ENCODE results near the gene RNASEH2B.
A peak's percentile ranks its signal among the peaks of the same experiment; 100 is the strongest.

RNASEH2B gene

GRCh38 chr13:50934735-50935435, 25.3 kb downstream of the RNASEH2B start:
- Mint-ChIP-seq H3K9me3 (peaks cover 0 to 4% of the 10 kb centered on the region in 2 donors), H3K36me3 (peaks cover 47 to 60% of the 10 kb centered on the region in 2 donors), H3K4me1 (peaks cover 5 to 9% of the 10 kb centered on the region in 2 donors), H3K4me3 (no peak overlapping the region), H3K27ac (no peak overlapping the region), H3K27me3 (no peaks in the 10 kb centered on the region)
- ATAC-seq (replicated peaks) (no peak), DNase-seq (no peak)

- Mint-ChIP-seq H3K4me3 (no peak overlapping the region), H3K36me3 (peaks cover 53 to 67% of the 10 kb centered on the region in 2 donors), H3K4me1 (peaks cover 7 to 9% of the 10 kb centered on the region in 2 donors), H3K27me3 (no peaks in the 10 kb centered on the region), H3K27ac (no peak overlapping the region), H3K9me3 (peaks cover 0 to 4% of the 10 kb centered on the region in 2 donors)
- DNase-seq (no peak), ATAC-seq (replicated peaks) (no peak)
Measured at GRCh38 chr13:50936679-50937078, 27.1 kb downstream of the RNASEH2B start.

- no peaks in the 10 kb centered on the region for H3K27me3 Mint-ChIP-seq
- peaks cover 0 to 2% of the 10 kb centered on the region in 2 donors for H3K9me3 Mint-ChIP-seq
- H3K27ac Mint-ChIP-seq = no peak overlapping the region
- ATAC-seq (replicated peaks) (no peak), DNase-seq (no peak)
- H3K4me1 Mint-ChIP-seq = peaks cover 8 to 13% of the 10 kb centered on the region in 2 donors
- H3K4me3 Mint-ChIP-seq = no peak overlapping the region
- H3K36me3 Mint-ChIP-seq = peaks cover 50 to 64% of the 10 kb centered on the region in 2 donors
Measured at GRCh38 chr13:50940509-50940908, 30.9 kb downstream of the RNASEH2B start.

- no peaks in the 10 kb centered on the region for H3K27me3 Mint-ChIP-seq
- H3K4me3 Mint-ChIP-seq = no peak overlapping the region
- H3K4me1 Mint-ChIP-seq = peaks cover 4 to 9% of the 10 kb centered on the region in 2 donors
- no peak overlapping the region for H3K27ac Mint-ChIP-seq
- DNase-seq (no peak), ATAC-seq (replicated peaks) (no peak)
- peaks cover 45 to 58% of the 10 kb centered on the region in 2 donors for H3K36me3 Mint-ChIP-seq
- H3K9me3 Mint-ChIP-seq = no peaks in the 10 kb centered on the region
Measured at GRCh38 chr13:50941146-50941545, 31.6 kb downstream of the RNASEH2B start.

GRCh38 chr13:50942630-50943311, 33.2 kb downstream of the RNASEH2B start:
- H3K4me3 Mint-ChIP-seq = no peak overlapping the region
- no peak overlapping the region for H3K27ac Mint-ChIP-seq
- no peaks in the 10 kb centered on the region for H3K9me3 Mint-ChIP-seq
- H3K27me3 Mint-ChIP-seq = no peaks in the 10 kb centered on the region
- DNase-seq (no peak), ATAC-seq (replicated peaks) (no peak)
- peaks cover 7 to 13% of the 10 kb centered on the region in 2 donors for H3K4me1 Mint-ChIP-seq
- peaks cover 38 to 52% of the 10 kb centered on the region in 2 donors for H3K36me3 Mint-ChIP-seq

- H3K36me3 Mint-ChIP-seq = peaks cover 37 to 47% of the 10 kb centered on the region in 2 donors
- no peak overlapping the region for H3K4me3 Mint-ChIP-seq
- no peaks in the 10 kb centered on the region for H3K9me3 Mint-ChIP-seq
- ATAC-seq (replicated peaks) = no peak
- H3K27me3 Mint-ChIP-seq = no peaks in the 10 kb centered on the region
- H3K27ac Mint-ChIP-seq = no peak overlapping the region
- H3K4me1 Mint-ChIP-seq = peaks cover 5 to 13% of the 10 kb centered on the region in 2 donors
- DNase-seq = no peak
Measured at GRCh38 chr13:50945669-50946068, 36.1 kb downstream of the RNASEH2B start.

- peaks cover 28 to 38% of the 10 kb centered on the region in 2 donors for H3K36me3 Mint-ChIP-seq
- no peak for DNase-seq
- ATAC-seq (replicated peaks) = no peak
- H3K4me1 Mint-ChIP-seq = peaks cover 3 to 11% of the 10 kb centered on the region in 2 donors
- no peak overlapping the region for H3K27ac Mint-ChIP-seq
- no peaks in the 10 kb centered on the region for H3K27me3 Mint-ChIP-seq
- no peak overlapping the region for H3K4me3 Mint-ChIP-seq
- no peaks in the 10 kb centered on the region for H3K9me3 Mint-ChIP-seq
Measured at GRCh38 chr13:50948601-50949000, 39.0 kb downstream of the RNASEH2B start.

- no peak overlapping the region for H3K27ac Mint-ChIP-seq
- H3K4me1 Mint-ChIP-seq = peaks cover 3 to 5% of the 10 kb centered on the region in 2 donors
- ATAC-seq (replicated peaks) = no peak
- no peaks in the 10 kb centered on the region for H3K9me3 Mint-ChIP-seq
- no peak overlapping the region for H3K4me3 Mint-ChIP-seq
- peaks cover 23 to 31% of the 10 kb centered on the region in 2 donors for H3K36me3 Mint-ChIP-seq
- H3K27me3 Mint-ChIP-seq = no peaks in the 10 kb centered on the region
- DNase-seq = no peak
Measured at GRCh38 chr13:50950849-50951248, 41.3 kb downstream of the RNASEH2B start.

- peaks cover under 1 to 2% of the 10 kb centered on the region in 2 donors for H3K4me1 Mint-ChIP-seq
- no peaks in the 10 kb centered on the region for H3K9me3 Mint-ChIP-seq
- peaks cover 23 to 33% of the 10 kb centered on the region in 2 donors for H3K36me3 Mint-ChIP-seq
- H3K27ac Mint-ChIP-seq = no peak overlapping the region
- ATAC-seq (replicated peaks) (no peak), DNase-seq (no peak)
- H3K27me3 Mint-ChIP-seq = no peaks in the 10 kb centered on the region
- H3K4me3 Mint-ChIP-seq = no peak overlapping the region
Measured at GRCh38 chr13:50951366-50951765, 41.8 kb downstream of the RNASEH2B start.

GRCh38 chr13:50955241-50955640, 45.6 kb downstream of the RNASEH2B start:
- Mint-ChIP-seq H3K4me1 (peaks cover 0 to 2% of the 10 kb centered on the region in 2 donors), H3K9me3 (no peaks in the 10 kb centered on the region), H3K4me3 (no peak overlapping the region), H3K27me3 (no peaks in the 10 kb centered on the region), H3K36me3 (peaks cover 19 to 36% of the 10 kb centered on the region in 2 donors), H3K27ac (no peak overlapping the region)
- DNase-seq (no peak), ATAC-seq (replicated peaks) (no peak)

- H3K27ac Mint-ChIP-seq = no peak overlapping the region
- peaks cover 17 to 33% of the 10 kb centered on the region in 2 donors for H3K36me3 Mint-ChIP-seq
- no peak for ATAC-seq (replicated peaks)
- DNase-seq = no peak
- H3K4me3 Mint-ChIP-seq = no peak overlapping the region
- H3K4me1 Mint-ChIP-seq = peaks cover 0 to 2% of the 10 kb centered on the region in 2 donors
- no peaks in the 10 kb centered on the region for H3K27me3 Mint-ChIP-seq
- H3K9me3 Mint-ChIP-seq = no peaks in the 10 kb centered on the region
Measured at GRCh38 chr13:50955798-50956197, 46.2 kb downstream of the RNASEH2B start.

GRCh38 chr13:50957620-50958019, 48.0 kb downstream of the RNASEH2B start:
- peaks cover 0 to 2% of the 10 kb centered on the region in 2 donors for H3K4me1 Mint-ChIP-seq
- H3K9me3 Mint-ChIP-seq = no peaks in the 10 kb centered on the region
- DNase-seq (no peak), ATAC-seq (replicated peaks) (no peak)
- H3K27ac Mint-ChIP-seq = no peak overlapping the region
- no peak overlapping the region for H3K4me3 Mint-ChIP-seq
- H3K36me3 Mint-ChIP-seq = peaks cover 16 to 39% of the 10 kb centered on the region in 2 donors
- no peaks in the 10 kb centered on the region for H3K27me3 Mint-ChIP-seq

- Mint-ChIP-seq H3K9me3 (no peaks in the 10 kb centered on the region), H3K36me3 (peaks cover 28 to 51% of the 10 kb centered on the region in 2 donors), H3K27ac (no peak overlapping the region), H3K4me1 (peaks cover 0 to 9% of the 10 kb centered on the region in 2 donors), H3K27me3 (no peaks in the 10 kb centered on the region), H3K4me3 (no peak overlapping the region)
- DNase-seq (no peak), ATAC-seq (replicated peaks) (no peak)
Measured at GRCh38 chr13:50969691-50970090, 60.1 kb downstream of the RNASEH2B start.

GRCh38 chr13:50970956-50971355, 61.4 kb downstream of the RNASEH2B start:
- no peak for DNase-seq
- peak in 1 of 2 donors; percentile 34 for ATAC-seq (replicated peaks)
- peaks cover 0 to 2% of the 10 kb centered on the region in 2 donors for H3K9me3 Mint-ChIP-seq
- no peaks in the 10 kb centered on the region for H3K27me3 Mint-ChIP-seq
- peaks cover 0 to 9% of the 10 kb centered on the region in 2 donors for H3K4me1 Mint-ChIP-seq
- peaks cover 30 to 54% of the 10 kb centered on the region in 2 donors for H3K36me3 Mint-ChIP-seq
- no peak overlapping the region for H3K4me3 Mint-ChIP-seq
- no peak overlapping the region for H3K27ac Mint-ChIP-seq

GRCh38 chr13:50974268-50974667, 64.7 kb downstream of the RNASEH2B start:
- peaks cover 0 to 3% of the 10 kb centered on the region in 2 donors for H3K9me3 Mint-ChIP-seq
- no peak for ATAC-seq (replicated peaks)
- no peak overlapping the region for H3K4me3 Mint-ChIP-seq
- no peaks in the 10 kb centered on the region for H3K27me3 Mint-ChIP-seq
- no peak for DNase-seq
- H3K27ac Mint-ChIP-seq = no peak overlapping the region
- peaks cover 44 to 60% of the 10 kb centered on the region in 2 donors for H3K36me3 Mint-ChIP-seq
- H3K4me1 Mint-ChIP-seq = peaks cover 2 to 9% of the 10 kb centered on the region in 2 donors
